ENCODE data around the gene SCN11A. TPM values are rescaled to one million over a fixed set of nuclear protein-coding genes. Genes with fewer than 3 reads are reported as not detected.

SCN11A gene
- total RNA-seq, 1 donor = under 0.01 TPM

GRCh38 chr3:39053696-39054095, 2.0 kb upstream of the SCN11A start:
- DNase-seq (ENCODE audit: low read depth) = no peak
- no peak overlapping the region for H3K4me3 ChIP-seq (ENCODE audit: low read depth, low read length)
- no peak for TF ChIP-seq CTCF (IDR thresholded peaks at IDR 0.05; ENCODE audit: insufficient read depth, low read length)

- no peak for DNase-seq (ENCODE audit: low read depth)
- no peak for TF ChIP-seq CTCF (IDR thresholded peaks at IDR 0.05; ENCODE audit: insufficient read depth, low read length)
Measured at GRCh38 chr3:39052583-39052982, 839 bp upstream of the SCN11A start.

GRCh38 chr3:39050029-39050428, 1.7 kb downstream of the SCN11A start:
- no peak for DNase-seq (ENCODE audit: low read depth)
- no peak for TF ChIP-seq CTCF (IDR thresholded peaks at IDR 0.05; ENCODE audit: insufficient read depth, low read length)

More at GRCh38 chr3:39052583-39052982, 839 bp upstream of the SCN11A start:
- H3K4me3 ChIP-seq (ENCODE audit: low read depth, low read length) = peak overlapping the region; percentile 81

GRCh38 chr3:39038165-39038564, 13.6 kb downstream of the SCN11A start:
- DNase-seq (ENCODE audit: low read depth) = peak; percentile 46
- H3K4me3 ChIP-seq (ENCODE audit: low read depth, low read length) = no peak overlapping the region
- TF ChIP-seq CTCF (IDR thresholded peaks at IDR 0.05; ENCODE audit: insufficient read depth, low read length) = no peak

More at GRCh38 chr3:39050029-39050428, 1.7 kb downstream of the SCN11A start:
- H3K4me3 ChIP-seq (ENCODE audit: low read depth, low read length) = no peak overlapping the region

GRCh38 chr3:39029556-39029955, 22.2 kb downstream of the SCN11A start:
- no peak for DNase-seq (ENCODE audit: low read depth)
- H3K4me3 ChIP-seq (ENCODE audit: low read depth, low read length) = no peak overlapping the region
- TF ChIP-seq CTCF (IDR thresholded peaks at IDR 0.05; ENCODE audit: insufficient read depth, low read length) = no peak

DNA sequence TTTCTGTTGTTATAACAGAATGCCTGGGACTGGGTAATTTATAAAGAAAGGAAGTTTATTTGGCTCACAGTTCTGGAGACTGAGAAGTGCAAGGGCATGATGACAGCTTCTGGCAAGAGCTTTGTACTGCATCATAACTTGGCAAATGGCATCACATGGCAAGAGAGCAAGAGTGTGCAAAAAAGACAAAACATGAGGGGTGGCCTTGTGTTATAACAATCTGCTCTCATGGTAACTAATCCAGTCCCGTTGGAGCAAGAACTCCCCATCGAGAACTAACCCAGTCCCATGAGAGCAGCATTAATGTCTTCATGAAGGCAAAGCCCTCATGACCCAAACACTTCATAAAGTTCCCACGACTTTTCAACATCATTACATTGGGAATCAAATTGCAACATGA, 23.2 kb downstream of the SCN11A start:
- peak; percentile 23 for DNase-seq (ENCODE audit: low read depth)
- TF ChIP-seq CTCF (IDR thresholded peaks at IDR 0.05; ENCODE audit: insufficient read depth, low read length) = no peak
- no peak overlapping the region for H3K4me3 ChIP-seq (ENCODE audit: low read depth, low read length)

Data from fibroblast of the aortic adventitia (primary cell).